GM12878 (cell line): Measurements from ENCODE around the gene ABCA3. TPM values are rescaled to one million over a fixed set of nuclear protein-coding genes. Genes with fewer than 3 reads are reported as not detected.

Experiments
- CBX5 ChIP-seq: sonication (generic); IDR thresholded peaks from 2 replicates; pipeline ENCODE4 v1.6.1; 2016; ENCODE audit warnings: low read depth, moderate library complexity, mild to moderate bottlenecking, inconsistent platforms
- CHD2 ChIP-seq: IDR thresholded peaks from 2 replicates; pipeline ENCODE4 v1.6.1; 2011; ENCODE audit warnings: low read depth, low read length, improper control_type of control experiment, borderline replicate concordance
- EED ChIP-seq: sonication (generic); IDR thresholded peaks from 2 replicates; pipeline ENCODE4 v1.6.1; 2016; ENCODE audit warnings: antibody characterized with exemption, low read depth
- EGR1 ChIP-seq, 2 experiments: IDR thresholded peaks; 1 replicate in 1 of 2; 2 replicates in 1 of 2; pipeline ENCODE4 v1.6.1; 2011 to 2012; ENCODE audit warnings: low read depth in 2 of 2, low read length in 2 of 2, borderline replicate concordance in 1 of 2, mild to moderate bottlenecking in 1 of 2, moderate library complexity in 1 of 2
- EZH2 ChIP-seq: IDR thresholded peaks from 2 replicates; pipeline ENCODE4 v1.6.1; 2012; ENCODE audit warnings: low read depth, mild to moderate bottlenecking, control low read depth, inconsistent platforms, low read length, borderline replicate concordance; ENCODE audit not compliant: control insufficient read depth
- IKZF1 ChIP-seq: fragments of 450-650 bp; conservative IDR thresholded peaks from 2 replicates; pipeline ENCODE4 v1.6.1; 2017; ENCODE audit warnings: antibody characterized with exemption, mild to moderate bottlenecking
- IKZF2 ChIP-seq, 2 experiments: fragments of 450-650 bp; IDR thresholded peaks; 2 replicates each; pipeline ENCODE4 v1.6.1; 2017; ENCODE audit warnings: mild to moderate bottlenecking in 2 of 2, moderate library complexity in 2 of 2
- KAT2A ChIP-seq: conservative IDR thresholded peaks from 2 replicates; pipeline ENCODE4 v1.6.1; 2011; ENCODE audit warnings: low read depth, low read length; ENCODE audit not compliant: control insufficient read depth
- NFXL1 ChIP-seq: fragments of 450-650 bp; IDR thresholded peaks from 2 replicates; pipeline ENCODE4 v1.6.1; 2017; ENCODE audit warnings: antibody characterized with exemption, mild to moderate bottlenecking, borderline replicate concordance
- NR2C2 ChIP-seq: IDR thresholded peaks from 2 replicates; pipeline ENCODE4 v1.6.1; 2011; ENCODE audit warnings: borderline replicate concordance, low read depth; ENCODE audit not compliant: control insufficient read depth, insufficient read length
- RAD51 ChIP-seq: fragments of 450-650 bp; IDR thresholded peaks from 2 replicates; pipeline ENCODE4 v1.6.1; 2016; ENCODE audit warnings: moderate library complexity, mild to moderate bottlenecking, inconsistent platforms
- RB1 ChIP-seq: fragments of 450-650 bp; formaldehyde crosslinking; IDR thresholded peaks from 2 replicates; pipeline ENCODE4 v1.6.1; 2017; ENCODE audit warnings: mild to moderate bottlenecking, borderline replicate concordance
- RELA ChIP-seq: fragments of 450-650 bp; IDR thresholded peaks from 2 replicates; pipeline ENCODE4 v1.8.0; 2014; ENCODE audit warnings: borderline replicate concordance; ENCODE audit not compliant: partially characterized antibody
- RFX5 ChIP-seq: IDR thresholded peaks from 2 replicates; pipeline ENCODE4 v1.6.1; 2011; ENCODE audit warnings: low read depth, low read length, improper control_type of control experiment
- SMC3 ChIP-seq: IDR thresholded peaks from 2 replicates; pipeline ENCODE4 v1.6.1; 2011; ENCODE audit warnings: low read length, improper control_type of control experiment, borderline replicate concordance
- SPI1 ChIP-seq: IDR thresholded peaks from 2 replicates; pipeline ENCODE4 v1.6.1; 2011; ENCODE audit warnings: low read depth, mild to moderate bottlenecking, low read length, moderate library complexity, borderline replicate concordance; ENCODE audit not compliant: insufficient read depth
- ZNF622 ChIP-seq: fragments of 450-650 bp; IDR thresholded peaks from 2 replicates; pipeline ENCODE4 v1.6.1; 2017; ENCODE audit warnings: mild to moderate bottlenecking, inconsistent platforms
- polyA plus RNA-seq, 11 experiments: library from polyadenylated mRNA; depleted of rRNA in 4 of 11; unstranded in 6 of 11; stranded (reverse) in 5 of 11; fragments of >200 nt; fragmentation: Nextera tagmentation in 4 of 11; fragmentation: Illumina TruSeq in 1 of 11; extraction: Ambion mirVana in 4 of 11; extraction: Trizol in 1 of 11; gene quantifications; 1 replicate in 1 of 11; 2 replicates in 10 of 11; pipeline versions ENCODE4 v1.2.1 to v1.2.3, GENCODE V29; 2011 to 2016; ENCODE audit warnings: inconsistent platforms in 2 of 11, missing spikeins in 2 of 11, low read depth in 1 of 11
- total RNA-seq, 4 experiments: library from RNA; depleted of rRNA in 3 of 4; stranded (reverse); fragments of >200 nt in 3 of 4; fragmentation: Illumina TruSeq in 1 of 4; extraction: Trizol in 1 of 4; gene quantifications; 2 replicates each; pipeline versions ENCODE4 v1.2.1 to v1.2.3, GENCODE V29; 2013 to 2021
- TF ChIP-seq, protein P1 (sequence below): fragments of 450-650 bp; formaldehyde crosslinking; IDR thresholded peaks from 2 replicates; pipeline ENCODE4 v1.4.0; 2022; ENCODE audit warnings: mild to moderate bottlenecking, moderate library complexity
- TF ChIP-seq, protein P2 (sequence below): fragments of 150-350 bp; IDR thresholded peaks from 2 replicates; pipeline ENCODE4 v1.6.1; 2016; ENCODE audit warnings: low read depth, low read length
- TF ChIP-seq, protein P3 (sequence below): fragments of 150-350 bp; IDR thresholded peaks from 2 replicates; pipeline ENCODE4 v1.6.1; 2014; ENCODE audit warnings: mild to moderate bottlenecking, low read depth, low read length

The ABCA3 gene
- total and polyA plus RNA-seq, 10 of the 15 experiments (the other 5 are each of a cell fraction or from before 2014, with no cell fraction given): 0.71 to 17.6 (median 6.7) TPM

DNA sequence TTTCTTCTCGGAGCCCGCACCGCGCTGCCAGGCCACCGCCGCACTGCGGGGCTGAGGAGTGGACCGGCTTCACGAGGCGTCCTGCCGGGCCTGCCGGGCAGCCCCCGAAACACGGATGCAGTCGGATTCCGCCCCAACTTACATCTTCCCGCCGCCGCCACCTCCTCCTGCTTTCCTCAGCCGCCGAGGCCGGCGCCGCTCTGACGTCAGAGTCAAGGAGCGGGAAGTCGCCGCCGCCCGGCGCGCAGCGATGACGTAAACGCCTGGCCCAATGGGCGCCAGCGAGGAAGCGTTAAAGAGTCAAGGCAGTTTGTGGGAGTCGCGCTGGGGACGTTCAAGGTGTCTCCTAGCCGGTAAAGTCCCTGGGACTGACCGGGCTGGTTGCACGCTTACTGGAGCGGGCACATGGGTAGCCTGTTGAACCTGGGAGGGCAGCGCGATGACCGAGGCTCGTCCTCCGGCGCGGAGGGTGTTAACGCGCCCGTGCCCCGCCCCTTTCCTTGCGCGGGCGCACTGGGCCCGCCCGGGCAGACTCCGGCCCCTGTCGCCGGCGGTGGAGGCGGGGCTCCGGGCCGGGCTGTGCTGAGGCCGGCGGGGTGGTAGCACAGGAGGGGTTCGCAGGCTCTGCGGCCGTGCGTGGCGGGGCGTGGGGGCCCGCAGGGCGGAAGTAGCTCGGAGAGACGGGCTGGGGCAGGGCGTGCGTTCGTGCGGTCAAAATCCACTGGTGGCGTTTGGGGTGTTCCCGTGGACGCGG is 72.4 kb downstream of the ABCA3 start, which contains the start of gene RNPS1 (continued):
- TF ChIP-seq ZNF622 (no peak), EGR1 (IDR thresholded peaks at IDR 0.05; ENCODE audit: borderline replicate concordance in 1 of 2, low read depth in 2 of 2, low read length in 2 of 2) (no peak), NFXL1 (no peak), CHD2 (0 out of 2 replicates have a peak, but pooled peaks have one; percentile 32), SMC3 (no peak), NR2C2 (no peak), CBX5 (no peak), EED (no peak), IKZF2 (IDR thresholded peaks at IDR 0.05) (peak in 1 of 2 experiments; percentile 63), EZH2 (no peak), KAT2A (peak; percentile 79; the same call in 1 of the 2 replicates), IKZF1 (peak; percentile 94), RELA (peak; percentile 85), RFX5 (no peak), RB1 (peak; percentile 99), SPI1 (no peak), RAD51 (no peak)
- TF ChIP-seq, protein P1, sequence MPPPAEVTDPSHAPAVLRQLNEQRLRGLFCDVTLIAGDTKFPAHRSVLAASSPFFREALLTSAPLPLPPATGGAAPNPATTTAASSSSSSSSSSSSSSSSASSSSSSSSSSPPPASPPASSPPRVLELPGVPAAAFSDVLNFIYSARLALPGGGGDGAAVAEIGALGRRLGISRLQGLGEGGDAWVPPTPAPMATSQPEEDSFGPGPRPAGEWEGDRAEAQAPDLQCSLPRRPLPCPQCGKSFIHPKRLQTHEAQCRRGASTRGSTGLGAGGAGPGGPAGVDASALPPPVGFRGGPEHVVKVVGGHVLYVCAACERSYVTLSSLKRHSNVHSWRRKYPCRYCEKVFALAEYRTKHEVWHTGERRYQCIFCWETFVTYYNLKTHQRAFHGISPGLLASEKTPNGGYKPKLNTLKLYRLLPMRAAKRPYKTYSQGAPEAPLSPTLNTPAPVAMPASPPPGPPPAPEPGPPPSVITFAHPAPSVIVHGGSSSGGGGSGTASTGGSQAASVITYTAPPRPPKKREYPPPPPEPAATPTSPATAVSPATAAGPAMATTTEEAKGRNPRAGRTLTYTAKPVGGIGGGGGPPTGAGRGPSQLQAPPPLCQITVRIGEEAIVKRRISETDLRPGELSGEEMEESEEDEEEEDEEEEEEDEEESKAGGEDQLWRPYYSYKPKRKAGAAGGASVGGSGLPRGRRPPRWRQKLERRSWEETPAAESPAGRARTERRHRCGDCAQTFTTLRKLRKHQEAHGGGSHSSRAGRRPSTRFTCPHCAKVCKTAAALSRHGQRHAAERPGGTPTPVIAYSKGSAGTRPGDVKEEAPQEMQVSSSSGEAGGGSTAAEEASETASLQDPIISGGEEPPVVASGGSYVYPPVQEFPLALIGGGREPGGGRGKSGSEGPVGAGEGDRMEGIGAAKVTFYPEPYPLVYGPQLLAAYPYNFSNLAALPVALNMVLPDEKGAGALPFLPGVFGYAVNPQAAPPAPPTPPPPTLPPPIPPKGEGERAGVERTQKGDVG (CRISPR knock-in tag): 0 out of 2 replicates have a peak, but pooled peaks have one; percentile 14
- TF ChIP-seq, protein P2, sequence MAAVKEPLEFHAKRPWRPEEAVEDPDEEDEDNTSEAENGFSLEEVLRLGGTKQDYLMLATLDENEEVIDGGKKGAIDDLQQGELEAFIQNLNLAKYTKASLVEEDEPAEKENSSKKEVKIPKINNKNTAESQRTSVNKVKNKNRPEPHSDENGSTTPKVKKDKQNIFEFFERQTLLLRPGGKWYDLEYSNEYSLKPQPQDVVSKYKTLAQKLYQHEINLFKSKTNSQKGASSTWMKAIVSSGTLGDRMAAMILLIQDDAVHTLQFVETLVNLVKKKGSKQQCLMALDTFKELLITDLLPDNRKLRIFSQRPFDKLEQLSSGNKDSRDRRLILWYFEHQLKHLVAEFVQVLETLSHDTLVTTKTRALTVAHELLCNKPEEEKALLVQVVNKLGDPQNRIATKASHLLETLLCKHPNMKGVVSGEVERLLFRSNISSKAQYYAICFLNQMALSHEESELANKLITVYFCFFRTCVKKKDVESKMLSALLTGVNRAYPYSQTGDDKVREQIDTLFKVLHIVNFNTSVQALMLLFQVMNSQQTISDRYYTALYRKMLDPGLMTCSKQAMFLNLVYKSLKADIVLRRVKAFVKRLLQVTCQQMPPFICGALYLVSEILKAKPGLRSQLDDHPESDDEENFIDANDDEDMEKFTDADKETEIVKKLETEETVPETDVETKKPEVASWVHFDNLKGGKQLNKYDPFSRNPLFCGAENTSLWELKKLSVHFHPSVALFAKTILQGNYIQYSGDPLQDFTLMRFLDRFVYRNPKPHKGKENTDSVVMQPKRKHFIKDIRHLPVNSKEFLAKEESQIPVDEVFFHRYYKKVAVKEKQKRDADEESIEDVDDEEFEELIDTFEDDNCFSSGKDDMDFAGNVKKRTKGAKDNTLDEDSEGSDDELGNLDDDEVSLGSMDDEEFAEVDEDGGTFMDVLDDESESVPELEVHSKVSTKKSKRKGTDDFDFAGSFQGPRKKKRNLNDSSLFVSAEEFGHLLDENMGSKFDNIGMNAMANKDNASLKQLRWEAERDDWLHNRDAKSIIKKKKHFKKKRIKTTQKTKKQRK: no peak
- TF ChIP-seq, protein P3, sequence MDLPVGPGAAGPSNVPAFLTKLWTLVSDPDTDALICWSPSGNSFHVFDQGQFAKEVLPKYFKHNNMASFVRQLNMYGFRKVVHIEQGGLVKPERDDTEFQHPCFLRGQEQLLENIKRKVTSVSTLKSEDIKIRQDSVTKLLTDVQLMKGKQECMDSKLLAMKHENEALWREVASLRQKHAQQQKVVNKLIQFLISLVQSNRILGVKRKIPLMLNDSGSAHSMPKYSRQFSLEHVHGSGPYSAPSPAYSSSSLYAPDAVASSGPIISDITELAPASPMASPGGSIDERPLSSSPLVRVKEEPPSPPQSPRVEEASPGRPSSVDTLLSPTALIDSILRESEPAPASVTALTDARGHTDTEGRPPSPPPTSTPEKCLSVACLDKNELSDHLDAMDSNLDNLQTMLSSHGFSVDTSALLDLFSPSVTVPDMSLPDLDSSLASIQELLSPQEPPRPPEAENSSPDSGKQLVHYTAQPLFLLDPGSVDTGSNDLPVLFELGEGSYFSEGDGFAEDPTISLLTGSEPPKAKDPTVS: no peak
